Tibial nerve (tissue), 4 donors: ENCODE measurements around the gene DLGAP1. TPM values are rescaled to one million over a fixed set of nuclear protein-coding genes. Genes with fewer than 3 reads are reported as not detected.
A peak's percentile ranks its signal among the peaks of the same experiment; 100 is the strongest.

ENCODE experiments used
- DNase-seq, 2 donors: peaks; one replicate each; pipeline ENCODE4 v3.0.0-alpha.2; 2019; ENCODE audit warnings: low spot score in 2 of 2
- H3K27ac ChIP-seq, 4 donors: fragments of 200-600 bp; sonication (generic) in 3 of 4; one replicate each; pipeline ENCODE4 v1.5.1; 2017 to 2019; ENCODE audit warnings: mild to moderate bottlenecking in 1 of 4
- H3K27me3 ChIP-seq, 2 donors: fragments of 200-600 bp; sonication (generic) in 1 of 2; one replicate each; pipeline versions ENCODE4 v1.5.1 to v1.6.0; 2017 to 2019
- H3K36me3 ChIP-seq, 3 donors: fragments of 200-600 bp; sonication (generic); one replicate each; pipeline ENCODE4 v1.5.1; 2018 to 2019
- H3K4me1 ChIP-seq, 4 donors: fragments of 200-600 bp; sonication (generic) in 3 of 4; one replicate each; pipeline ENCODE4 v1.5.1; 2017 to 2019
- H3K4me3 ChIP-seq, 4 donors: fragments of 200-600 bp; sonication (generic) in 3 of 4; one replicate each; pipeline ENCODE4 v1.5.1; 2017 to 2019; ENCODE audit warnings: mild to moderate bottlenecking in 1 of 4, moderate library complexity in 1 of 4
- H3K9me3 ChIP-seq, 4 donors: fragments of 200-600 bp; sonication (generic) in 3 of 4; one replicate each; pipeline ENCODE4 v1.5.1; 2017 to 2019
- CTCF ChIP-seq, 5 experiments: fragments of 200-600 bp in 3 of 5; fragments of 450-650 bp in 2 of 5; sonication (generic) in 3 of 5; IDR thresholded peaks; one replicate each; pipeline ENCODE4 v1.5.1; 2016 to 2019; ENCODE audit warnings: antibody characterized with exemption in 5 of 5, mild to moderate bottlenecking in 3 of 5, moderate library complexity in 2 of 5
- EP300 ChIP-seq, 2 donors: sonication (generic); formaldehyde crosslinking; IDR thresholded peaks; one replicate each; pipeline ENCODE4 v1.6.1; 2017; ENCODE audit warnings: antibody characterized with exemption in 2 of 2, mild to moderate bottlenecking in 1 of 2
- POLR2A ChIP-seq, 2 donors: fragments of 450-650 bp; IDR thresholded peaks; one replicate each; pipeline ENCODE4 v1.6.1; 2017; ENCODE audit warnings: antibody characterized with exemption in 2 of 2, mild to moderate bottlenecking in 2 of 2, moderate library complexity in 2 of 2
- WGBS, 2 donors: methylation state at CpG; one replicate each; pipeline ENCODE4 v1.1.5; 2018; 5-methylcytosine and 5-hydroxymethylcytosine counted together
- total RNA-seq, 4 donors: library from RNA; depleted of rRNA; stranded (reverse); fragments of >200 nt; gene quantifications; one replicate each; pipeline ENCODE4 v1.1.0, GENCODE V29; 2016

Gene DLGAP1
- total RNA-seq, 4 donors from 2014 or later = 1.5 to 18.3 (median 2.5) TPM

- TF ChIP-seq POLR2A (IDR thresholded peaks at IDR 0.05) (no peak), CTCF (IDR thresholded peaks at IDR 0.05) (no peak), EP300 (IDR thresholded peaks at IDR 0.05) (no peak)
- Histone ChIP-seq H3K36me3 (no peaks in the 10 kb centered on the region), H3K4me3 (no peak overlapping the region), H3K4me1 (peaks cover 0 to 9% (median 4%) of the 10 kb centered on the region in 4 donors), H3K9me3 (no peaks in the 10 kb centered on the region), H3K27ac (no peak overlapping the region), H3K27me3 (no peaks in the 10 kb centered on the region)
- WGBS, 2 donors = 73 to 80% methylated on average over 7 of the region's 7 CpGs
- DNase-seq = no peak
Observed at GRCh38 chr18:3727274-3727673, 727.8 kb downstream of the DLGAP1 start.

GRCh38 chr18:3726238-3726951 is 728.7 kb downstream of the DLGAP1 start:
- H3K36me3 ChIP-seq = no peaks in the 10 kb centered on the region

GRCh38 chr18:3725115-3725514 is 730.0 kb downstream of the DLGAP1 start:
- TF ChIP-seq CTCF (IDR thresholded peaks at IDR 0.05) = no peak
- TF ChIP-seq EP300 (IDR thresholded peaks at IDR 0.05) = no peak
- no peak for TF ChIP-seq POLR2A (IDR thresholded peaks at IDR 0.05)
- 76 to 81% methylated on average over 2 of the region's 2 CpGs for WGBS, 2 donors
- DNase-seq = no peak

More at GRCh38 chr18:3726238-3726951, 728.7 kb downstream of the DLGAP1 start:
- peaks cover 0 to 11% (median 4%) of the 10 kb centered on the region in 4 donors for H3K4me1 ChIP-seq
- no peak overlapping the region for H3K4me3 ChIP-seq
- TF ChIP-seq CTCF (IDR thresholded peaks at IDR 0.05) = no peak
- no peak for TF ChIP-seq POLR2A (IDR thresholded peaks at IDR 0.05)
- peak in 1 of 2 donors; percentile 51 for TF ChIP-seq EP300 (IDR thresholded peaks at IDR 0.05)
- H3K9me3 ChIP-seq = no peaks in the 10 kb centered on the region
- DNase-seq = peak in 1 of 2 donors; percentile 26
- no peak overlapping the region for H3K27ac ChIP-seq
- no peaks in the 10 kb centered on the region for H3K27me3 ChIP-seq
- 79 to 84% methylated on average over 4 of the region's 4 CpGs for WGBS, 2 donors

GRCh38 chr18:3723554-3723953 is 731.6 kb downstream of the DLGAP1 start:
- Histone ChIP-seq H3K36me3 (no peaks in the 10 kb centered on the region), H3K4me1 (peaks cover 0 to 11% (median 4%) of the 10 kb centered on the region in 4 donors), H3K4me3 (no peak overlapping the region), H3K9me3 (no peaks in the 10 kb centered on the region), H3K27ac (no peak overlapping the region), H3K27me3 (no peaks in the 10 kb centered on the region)
- TF ChIP-seq POLR2A (IDR thresholded peaks at IDR 0.05) (no peak), EP300 (IDR thresholded peaks at IDR 0.05) (no peak), CTCF (IDR thresholded peaks at IDR 0.05) (no peak)
- no peak for DNase-seq

More at GRCh38 chr18:3725115-3725514, 730.0 kb downstream of the DLGAP1 start:
- no peaks in the 10 kb centered on the region for H3K9me3 ChIP-seq
- no peak overlapping the region for H3K4me3 ChIP-seq
- H3K27me3 ChIP-seq = no peaks in the 10 kb centered on the region
- no peaks in the 10 kb centered on the region for H3K36me3 ChIP-seq
- H3K4me1 ChIP-seq = peaks cover 0 to 11% (median 4%) of the 10 kb centered on the region in 4 donors
- H3K27ac ChIP-seq = no peak overlapping the region

GRCh38 chr18:3722649-3723433 is 732.3 kb downstream of the DLGAP1 start:
- Histone ChIP-seq H3K27ac (peak overlapping the region in 3 of 4 donors; percentile 30 to 50 (median 47)), H3K4me3 (no peak overlapping the region), H3K9me3 (no peaks in the 10 kb centered on the region), H3K36me3 (no peaks in the 10 kb centered on the region), H3K4me1 (peaks cover 0 to 11% (median 4%) of the 10 kb centered on the region in 4 donors), H3K27me3 (no peaks in the 10 kb centered on the region)
- WGBS, 2 donors = 33 to 38% methylated on average over 5 of the region's 5 CpGs
- TF ChIP-seq POLR2A (IDR thresholded peaks at IDR 0.05) (no peak), EP300 (IDR thresholded peaks at IDR 0.05) (no peak), CTCF (IDR thresholded peaks at IDR 0.05) (no peak)
- DNase-seq = no peak
